ENCODE data around the gene PARL. TPM values are rescaled to one million over a fixed set of nuclear protein-coding genes. Genes with fewer than 3 reads are reported as not detected.
"Not testable (repeated sequence)": the region's sequence is repeated elsewhere in the genome, so short reads cannot be mapped to it uniquely, and the experiment has no call there.

The PARL gene
- total RNA-seq, 2 donors from 2014 or later = 51.7 to 81.1 TPM

DNA sequence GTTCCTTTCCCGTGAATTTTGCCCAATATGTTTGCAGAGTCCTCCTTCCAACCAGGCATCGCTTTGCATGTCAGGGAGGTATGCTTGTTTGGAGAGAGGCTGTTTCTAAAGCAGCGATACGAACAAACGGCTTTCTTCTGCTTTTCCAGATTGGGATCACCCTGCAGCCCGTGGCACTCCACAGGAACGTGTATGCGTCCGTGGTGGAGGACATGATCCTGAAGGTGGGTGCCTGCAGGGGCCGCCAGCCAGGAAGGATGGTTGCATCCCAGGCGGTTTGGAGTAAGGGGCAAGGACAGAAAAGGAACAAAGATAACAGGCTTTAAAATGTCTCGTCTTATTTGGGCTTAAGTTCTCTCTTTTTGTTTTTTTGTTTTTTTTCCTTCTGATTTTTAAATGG is 76.8 kb downstream of the PARL start:
- intact Hi-C loops (cut with DNase I) = no loop called here
- DNase-seq = no peak
- ATAC-seq = no peak

DNA sequence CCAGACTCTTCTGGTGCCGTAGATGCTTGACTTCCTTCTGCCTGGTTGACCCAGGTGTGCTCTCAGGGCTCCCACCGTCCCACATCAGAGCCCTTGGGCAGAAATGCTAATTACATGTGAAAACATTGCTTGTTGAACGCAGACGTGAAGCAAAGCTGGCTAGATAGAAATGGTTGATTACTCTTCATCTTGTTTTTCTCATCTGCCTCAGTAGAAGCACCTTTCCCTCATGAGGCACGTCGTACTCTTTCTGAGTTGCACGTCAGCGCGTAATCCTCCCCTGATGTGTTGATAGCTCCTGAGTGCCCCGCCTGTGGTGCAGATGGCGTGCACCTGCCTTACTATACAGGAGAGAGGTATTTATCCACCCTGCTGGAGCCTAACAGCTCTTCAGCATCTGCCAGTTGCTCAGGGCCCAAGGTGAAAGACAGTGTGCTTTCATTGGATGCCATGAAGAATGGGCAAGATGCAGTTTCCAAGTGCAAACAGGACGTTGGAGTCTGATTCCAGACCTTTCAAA is 77.4 kb downstream of the PARL start:
- ATAC-seq = no peak
- intact Hi-C loops (cut with DNase I) = no loop called here
- DNase-seq = no peak

DNA sequence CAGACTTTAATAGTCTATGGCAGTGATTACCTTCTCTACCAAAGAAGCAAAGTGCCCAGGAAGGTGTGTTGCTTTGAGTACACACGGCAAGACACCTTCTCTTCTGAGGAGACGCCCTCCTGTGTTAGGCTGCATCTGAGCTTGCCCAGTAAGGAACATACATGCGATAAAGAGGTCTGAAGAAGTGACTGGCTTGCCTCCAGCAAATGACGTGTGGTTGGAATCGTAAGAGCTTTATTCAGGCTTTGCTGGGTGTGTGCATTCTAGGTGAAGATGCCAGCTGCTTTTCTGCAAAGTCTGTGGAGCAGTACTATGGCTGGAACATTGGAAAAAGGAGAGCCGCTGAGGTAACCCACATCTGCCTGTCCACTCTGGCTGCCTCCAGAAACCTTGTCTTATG is 81.7 kb downstream of the PARL start:
- DNase-seq = no peak
- intact Hi-C loops (cut with DNase I) = no loop called here
- ATAC-seq = no peak

DNA sequence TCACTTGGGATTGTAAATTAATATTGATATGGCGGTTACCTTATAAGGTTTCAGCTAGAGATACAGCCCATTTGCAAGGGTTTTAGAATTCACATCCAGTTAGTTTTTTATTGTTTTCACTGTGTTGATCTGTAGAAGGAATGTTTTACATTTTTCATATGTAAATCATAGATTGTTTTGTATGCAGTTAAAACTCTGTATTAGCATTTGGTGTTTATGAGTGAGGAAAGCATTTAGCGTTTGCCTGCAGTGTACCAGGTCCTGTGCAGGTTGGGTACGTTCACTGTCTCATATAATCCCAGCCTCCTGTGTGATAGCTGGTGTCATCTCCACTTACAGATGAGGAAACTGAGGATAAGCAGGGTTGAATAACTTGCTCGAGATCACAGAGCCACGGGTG is 83.1 kb downstream of the PARL start:
- DNase-seq (no peak), ATAC-seq (no peak)
- intact Hi-C loops (cut with DNase I) = no loop called here

DNA sequence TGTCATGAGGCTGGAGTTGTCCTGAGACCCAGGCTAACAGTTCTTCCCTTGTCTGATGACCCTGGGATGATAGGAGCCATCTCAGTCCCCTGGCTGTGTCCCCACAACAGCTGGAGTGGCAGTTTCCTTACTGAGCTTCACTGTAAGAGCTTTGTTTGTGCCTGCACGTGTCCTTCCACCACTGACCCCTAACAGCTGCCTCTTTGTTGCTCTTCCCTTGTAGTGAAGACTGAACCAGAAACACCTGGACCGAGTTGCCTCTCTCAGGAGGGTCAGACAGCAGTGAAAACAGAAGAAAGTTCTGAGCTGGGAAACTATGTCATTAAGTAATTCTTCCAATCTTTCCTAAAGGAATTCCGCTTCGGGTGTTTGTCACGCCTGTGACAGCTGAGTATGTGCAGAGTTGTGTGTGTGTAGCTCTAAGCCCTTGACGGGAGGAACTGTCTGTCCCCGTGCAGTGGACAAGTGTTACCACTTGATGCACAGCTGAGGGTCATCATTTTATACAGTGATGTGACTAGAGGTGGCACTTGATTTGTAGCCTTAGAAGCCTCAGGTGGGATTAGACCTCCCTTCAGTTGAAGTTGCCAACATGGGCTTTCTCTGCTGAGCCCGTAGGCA is 84.3 kb downstream of the PARL start:
- intact Hi-C loops (cut with DNase I) = no loop called here
- ATAC-seq (peak; percentile 63 to 67), DNase-seq (no peak)

DNA sequence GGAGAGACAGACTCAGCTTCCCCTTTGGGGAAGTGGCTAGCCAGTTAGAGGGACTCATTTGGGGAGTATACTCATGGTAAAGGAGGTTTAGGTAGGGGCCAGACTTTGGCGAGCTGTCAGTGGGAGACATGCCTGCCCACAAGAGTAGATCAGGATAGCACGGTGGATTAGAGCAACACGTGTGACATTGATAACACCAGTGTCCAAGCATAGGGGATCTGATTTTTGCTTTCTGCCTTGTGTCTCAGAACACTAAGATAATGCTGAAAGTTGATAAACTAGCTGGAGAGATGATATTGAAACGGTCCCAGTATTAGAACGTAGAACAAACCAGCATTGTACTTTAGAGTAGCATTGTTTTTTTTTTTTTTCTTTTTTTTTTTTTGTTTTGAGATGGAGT is 85.2 kb downstream of the PARL start:
- DNase-seq (no peak), ATAC-seq (no peak)
- intact Hi-C loops (cut with DNase I) = no loop called here

DNA sequence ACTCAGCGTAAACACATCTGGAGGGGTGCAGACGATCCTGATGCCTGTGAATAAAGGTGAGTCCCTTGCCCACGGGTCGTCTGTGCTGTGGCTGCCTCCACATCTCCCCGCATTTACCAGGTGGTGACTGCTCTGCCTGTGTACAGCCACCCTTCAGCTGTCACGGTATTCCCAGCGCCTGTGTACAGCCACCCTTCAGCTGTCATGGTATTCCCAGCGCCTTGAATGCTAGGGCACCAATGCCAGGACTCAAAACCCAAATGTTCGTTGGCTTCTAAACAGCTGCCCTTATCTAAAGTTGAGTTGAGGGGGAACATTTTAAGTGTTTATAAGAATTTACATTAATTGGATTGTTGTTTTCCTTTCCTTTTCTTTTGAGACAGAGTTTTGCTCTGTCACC is 86.7 kb downstream of the PARL start:
- intact Hi-C loops (cut with DNase I) = no loop called here
- DNase-seq = no peak
- peak; percentile 31 to 40 for ATAC-seq

DNA sequence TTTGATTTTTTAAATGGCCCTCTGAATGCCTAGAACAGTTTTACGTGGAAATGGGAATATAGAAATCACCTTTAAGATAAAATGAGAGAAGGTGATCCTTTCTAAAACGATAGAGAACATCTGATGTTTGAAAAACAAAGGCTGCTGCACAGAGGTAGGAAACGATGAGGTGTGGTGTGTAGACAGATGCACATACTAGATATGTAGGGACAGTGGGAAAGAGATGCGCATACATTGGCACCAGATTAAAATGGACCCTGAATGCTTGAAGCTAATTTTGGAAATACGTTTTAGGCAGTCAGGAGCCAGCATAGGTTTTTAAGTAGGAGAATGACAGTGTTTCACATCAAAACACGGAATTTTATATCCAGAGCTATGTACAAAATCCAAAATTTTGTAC is 88.3 kb downstream of the PARL start:
- ATAC-seq (no peak), DNase-seq (no peak)
- intact Hi-C loops (cut with DNase I) = no loop called here

DNA sequence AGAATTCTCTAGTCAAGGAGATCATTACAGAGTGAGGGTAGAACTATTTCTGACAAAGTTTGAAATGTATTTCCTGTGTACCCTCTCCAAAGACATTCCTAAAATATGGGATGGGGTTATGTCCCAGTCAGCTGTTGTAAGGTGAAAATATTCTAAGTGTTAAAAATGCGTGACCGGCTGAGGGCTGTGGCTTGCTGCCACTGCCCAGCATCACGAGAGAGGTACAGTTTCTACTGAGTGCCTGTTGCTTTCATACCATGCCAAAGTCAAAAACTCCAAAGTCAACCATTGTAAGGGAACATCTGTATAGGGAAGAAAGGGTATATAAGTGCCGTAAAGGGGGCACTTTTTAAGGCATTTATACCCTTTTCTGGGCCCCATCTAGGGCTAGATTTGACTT is 90.2 kb downstream of the PARL start:
- intact Hi-C loops (cut with DNase I) = no loop called here
- ATAC-seq (peak in 1 of 2 donors; percentile 35), DNase-seq (no peak)

DNA sequence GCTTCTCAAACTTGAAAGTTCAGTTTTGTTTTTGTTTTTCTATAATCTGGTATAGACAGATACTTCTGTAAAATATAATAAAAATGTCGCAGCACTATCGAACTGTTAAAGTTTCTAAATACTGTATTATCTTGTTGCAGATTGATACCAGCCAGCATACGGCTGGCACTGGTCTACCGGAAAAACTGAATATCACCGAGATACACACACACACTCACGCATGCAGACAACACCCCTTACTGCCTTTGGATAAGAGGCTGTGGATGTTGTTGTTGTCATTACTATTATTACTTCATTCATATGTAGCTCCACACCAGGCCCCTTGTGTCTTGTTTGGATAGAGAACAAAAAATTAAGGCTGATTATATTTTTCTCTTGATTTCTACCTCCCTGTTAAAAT is 91.7 kb downstream of the PARL start:
- no peak for DNase-seq
- intact Hi-C loops (cut with DNase I) = no loop called here
- no peak for ATAC-seq

DNA sequence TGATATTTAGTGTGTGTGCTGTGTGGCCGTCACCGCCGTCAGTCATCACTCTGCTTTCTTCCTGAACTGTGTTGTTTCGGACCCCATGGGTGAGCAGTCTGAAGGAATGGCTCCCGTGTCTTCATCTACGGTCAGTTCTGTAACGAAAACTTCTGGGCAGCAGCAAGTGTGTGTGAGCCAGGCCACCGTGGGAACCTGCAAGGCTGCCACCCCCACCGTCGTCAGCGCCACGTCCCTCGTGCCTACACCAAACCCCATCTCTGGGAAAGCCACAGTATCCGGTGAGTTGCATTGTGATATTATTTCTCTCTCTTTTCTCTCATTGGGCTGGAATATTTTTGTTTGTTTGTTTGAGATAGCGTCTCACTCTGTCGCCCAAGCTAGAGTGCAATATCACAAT is 94.0 kb downstream of the PARL start:
- intact Hi-C loops (cut with DNase I) = no loop called here
- DNase-seq = no peak
- ATAC-seq = no peak

DNA sequence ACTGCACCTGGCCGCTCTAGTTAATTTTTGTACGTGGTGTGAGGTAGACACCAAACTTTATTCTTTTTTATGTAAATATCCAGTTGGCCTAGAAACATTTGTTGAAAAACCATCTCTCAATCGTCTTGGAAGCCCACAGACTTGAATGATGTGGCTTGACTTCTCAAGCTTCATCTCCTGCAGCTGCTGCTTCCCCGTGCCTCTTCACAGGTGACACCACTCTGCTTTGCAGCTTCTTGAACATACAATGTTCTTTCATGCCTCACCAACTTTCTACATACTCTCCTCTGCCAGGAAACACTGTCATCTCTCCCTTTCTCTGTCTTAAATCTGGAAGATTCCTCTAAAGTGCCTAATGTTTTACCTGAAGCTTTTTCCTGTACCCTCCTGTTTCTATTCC is 94.9 kb downstream of the PARL start:
- intact Hi-C loops (cut with DNase I) = no loop called here
- no peak for DNase-seq
- no peak for ATAC-seq

DNA sequence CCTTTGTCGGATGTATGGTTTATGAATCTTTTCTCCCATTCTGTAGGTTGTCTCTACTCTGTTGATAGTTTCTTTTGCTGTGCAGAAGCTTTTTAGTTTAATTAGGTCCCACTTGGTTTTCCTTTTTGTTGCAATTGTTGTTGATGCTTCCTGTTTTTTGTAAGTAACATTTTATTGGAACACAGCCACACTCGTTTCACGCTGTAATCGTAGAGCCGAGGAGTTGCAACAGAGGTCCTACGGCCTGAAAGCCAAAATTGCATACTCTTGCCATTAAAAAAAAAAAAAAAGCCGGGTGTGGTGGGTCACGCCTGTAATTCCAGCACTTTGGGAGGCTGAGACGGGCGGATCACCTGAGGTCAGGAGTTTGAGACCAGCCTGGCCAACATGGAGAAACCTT is 100.2 kb downstream of the PARL start:
- DNase-seq; ATAC-seq; intact Hi-C loops (cut with DNase I): not testable (repeated sequence)

DNA sequence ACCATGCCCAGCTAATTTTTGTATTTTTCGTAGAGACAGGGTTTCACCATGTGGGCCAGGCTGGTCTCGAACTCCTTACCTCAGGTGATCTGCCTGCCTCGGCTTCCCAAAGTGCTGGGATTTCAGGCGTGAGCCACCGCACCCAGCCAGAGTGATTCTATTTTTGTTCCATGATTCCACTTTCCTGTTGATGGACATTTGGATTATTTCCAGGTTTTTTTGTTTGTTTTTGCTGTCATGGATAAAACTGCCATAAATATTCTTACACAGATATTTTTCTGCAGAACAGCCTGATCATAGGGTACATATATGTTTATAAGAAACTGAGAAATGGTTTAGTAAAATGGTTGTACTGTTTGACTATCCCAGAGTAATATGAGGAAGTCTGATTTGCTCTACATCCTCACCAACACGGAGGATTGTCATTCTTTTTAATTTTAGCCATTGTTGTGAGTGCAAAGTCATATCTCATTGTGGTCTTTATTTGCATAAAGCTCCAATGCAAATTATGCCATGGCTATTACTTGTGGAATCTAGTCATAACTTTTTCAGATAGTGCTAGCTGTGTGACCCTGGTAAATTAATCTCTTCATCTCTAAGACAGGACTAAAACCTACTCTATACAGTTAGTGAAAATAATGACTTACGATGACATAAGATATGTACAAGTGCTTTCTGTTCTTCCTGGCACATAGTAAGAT is 102.0 kb downstream of the PARL start:
- intact Hi-C loops (cut with DNase I) = no loop called here
- no peak for DNase-seq
- ATAC-seq = no peak

DNA sequence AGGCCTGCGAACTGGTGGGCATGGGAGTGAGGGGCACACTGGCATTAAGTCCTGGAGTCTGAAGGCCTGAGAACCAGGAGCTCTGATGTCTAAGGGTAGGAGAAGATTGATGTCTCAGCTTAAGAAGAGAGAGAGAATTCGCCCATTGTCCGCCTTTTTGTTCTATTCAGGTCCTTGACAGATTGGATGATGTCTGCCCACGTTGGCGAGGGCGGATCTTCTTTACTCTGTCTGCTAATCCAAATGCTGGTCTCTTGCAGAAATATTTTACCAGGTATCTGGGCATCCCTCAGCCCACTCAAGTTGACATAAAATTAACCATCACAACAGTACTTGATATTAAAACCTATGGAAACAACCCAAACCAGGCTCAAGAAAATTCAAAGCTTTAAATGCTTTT is 103.4 kb downstream of the PARL start:
- intact Hi-C loops (cut with DNase I) = no loop called here
- DNase-seq (no peak), ATAC-seq (no peak)

DNA sequence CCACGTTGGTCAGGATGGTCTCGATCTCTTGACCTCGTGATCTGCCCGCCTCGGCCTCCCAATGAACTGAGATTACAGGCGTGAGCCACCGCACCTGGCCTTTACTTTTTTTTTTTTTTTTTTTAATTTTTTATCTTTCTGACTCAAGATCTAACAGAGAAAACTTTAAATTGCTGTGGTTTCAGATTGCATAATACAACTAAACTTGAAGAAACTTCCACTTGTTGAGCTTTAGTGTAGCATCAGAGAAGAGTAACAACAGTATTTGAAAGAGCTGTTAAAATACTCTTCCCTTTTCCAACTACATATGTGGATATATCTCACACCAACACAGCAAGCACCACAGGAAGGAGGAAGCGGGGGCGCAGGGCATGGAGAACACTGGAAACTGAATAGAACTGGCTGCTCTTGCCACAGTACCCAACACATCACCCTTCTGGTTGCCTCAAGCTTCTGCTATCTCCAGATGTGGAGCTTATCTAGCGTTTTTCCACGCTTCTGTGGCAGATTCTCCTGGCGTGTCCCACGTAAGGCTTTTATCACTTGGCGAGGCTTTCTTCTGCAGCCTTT is 104.7 kb downstream of the PARL start:
- intact Hi-C loops (cut with DNase I) = no loop called here
- no peak for ATAC-seq
- DNase-seq = no peak

Small RNAs within 50 kb of the gene (microRNA-seq; reads per million reads assigned to microRNA genes)
- gene MIR4448 = 0 reads per million in 2 donors

Other genes with a start within 250 kb of the PARL start
- gene KLHL24, start 249.3 kb downstream of the PARL start, total RNA-seq = 100 to 1,000 TPM in 1 of 2 donors, 10 to 100 TPM in 1; 92.9 to 138 TPM
- 10 to 100 TPM; 13.2 to 14.3 TPM for gene YEATS2, start 187.1 kb downstream of the PARL start, total RNA-seq
- 1 to 10 TPM; 2.0 to 2.2 TPM for gene MAP6D1, start 59.3 kb downstream of the PARL start, total RNA-seq
- 10 to 100 TPM; 40.2 to 69.2 TPM for gene ABCC5, start 133.0 kb upstream of the PARL start, total RNA-seq
- gene HTR3D, start 146.9 kb upstream of the PARL start, total RNA-seq = not detected
- gene HTR3C, start 168.2 kb upstream of the PARL start, total RNA-seq = not detected
- gene HTR3E, start 212.2 kb upstream of the PARL start, total RNA-seq = not detected

All from left cardiac atrium (tissue), 4 donors.